ENCODE results near the gene MARVELD3. TPM values are rescaled to one million over a fixed set of nuclear protein-coding genes. Genes with fewer than 3 reads are reported as not detected.

The MARVELD3 gene
- not detected in 2 replicates for total RNA-seq

DNA sequence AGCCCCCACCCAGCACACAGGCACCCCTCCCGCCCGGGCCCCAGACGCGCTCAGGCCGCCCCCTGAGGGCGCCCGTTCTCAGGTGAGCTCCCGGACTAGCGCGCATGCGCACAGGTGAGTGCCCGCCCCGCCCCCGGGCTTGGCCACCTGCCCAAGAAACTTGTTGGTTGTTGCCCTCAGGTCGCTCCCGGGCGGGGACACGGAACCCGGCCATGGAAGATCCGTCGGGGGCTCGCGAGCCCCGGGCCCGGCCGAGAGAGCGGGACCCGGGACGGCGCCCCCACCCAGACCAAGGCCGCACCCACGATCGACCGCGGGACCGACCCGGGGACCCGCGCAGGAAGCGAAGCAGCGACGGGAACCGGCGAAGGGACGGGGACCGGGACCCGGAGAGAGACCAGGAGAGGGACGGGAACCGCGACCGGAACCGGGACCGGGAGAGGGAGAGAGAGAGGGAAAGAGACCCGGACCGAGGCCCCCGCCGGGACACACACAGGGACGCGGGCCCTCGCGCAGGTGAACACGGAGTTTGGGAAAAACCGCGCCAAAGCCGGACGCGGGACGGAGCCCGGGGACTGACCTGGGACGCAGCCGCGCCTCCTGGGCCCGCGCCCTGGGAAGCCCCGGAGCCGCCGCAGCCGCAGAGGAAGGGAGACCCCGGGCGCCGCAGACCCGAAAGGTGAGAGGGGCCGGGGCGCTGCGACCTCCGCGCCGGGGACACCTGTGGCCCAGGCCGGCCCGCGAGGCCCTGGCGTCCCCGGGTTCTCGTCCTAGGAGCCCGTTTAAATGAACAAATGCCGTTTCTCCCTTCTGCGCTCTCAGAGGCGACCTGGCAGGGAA is at the start of gene MARVELD3:
Gene MARVELD3 (plus strand): TSS at position 167 of the 840 bp plus-strand sequence. CDS start 46 bp downstream, at position 213.

GRCh38 chr16:71576971-71577370 is 49.0 kb upstream of the MARVELD3 start, which contains the start of gene TAT:
Gene TAT (minus strand): TSS chr16:71577092. CDS start chr16:71576415, 677 bp downstream.

Other genes with a start within 250 kb of the MARVELD3 start
- under 0.01 TPM in 1 of 2 replicates, not detected in the other for gene TLE7, start 184.1 kb upstream of the MARVELD3 start, total RNA-seq
- gene ZNF23, start 163.9 kb upstream of the MARVELD3 start, total RNA-seq, result 3.5 and 5.2 TPM in 2 replicates
- gene ZNF19, start 136.9 kb upstream of the MARVELD3 start, total RNA-seq, result 1.8 and 2.3 TPM in 2 replicates
- not detected in 2 replicates for gene CHST4, start 99.8 kb upstream of the MARVELD3 start, total RNA-seq
- gene TAT, start 49.1 kb upstream of the MARVELD3 start, total RNA-seq, result not detected in 2 replicates
- gene PHLPP2, start 98.5 kb downstream of the MARVELD3 start, total RNA-seq, result 4.5 and 6.8 TPM in 2 replicates
- gene AP1G1, start 182.7 kb downstream of the MARVELD3 start, total RNA-seq, result 48.1 and 61.7 TPM in 2 replicates
- 10.7 and 10.9 TPM in 2 replicates for gene ATXN1L, start 219.8 kb downstream of the MARVELD3 start, total RNA-seq

Data from epithelial cell of umbilical artery (primary cell).